OCI-LY3 (cell line): ENCODE results near the gene PNPLA2.

Experiments used
- H2AFZ ChIP-seq: fragments of 200-600, 300-600 bp; shearing (Covaris generic); 2 replicates; pipeline ENCODE4 v1.6.0; 2014; ENCODE audit warnings: antibody characterized with exemption, low read depth, low read length
- H3K27ac ChIP-seq: fragments of 200-600, 300-600 bp; sonication (generic); 2 replicates; pipeline ENCODE4 v1.5.1; 2014; ENCODE audit warnings: mild to moderate bottlenecking, low read length, moderate library complexity, mixed read lengths
- H3K27me3 ChIP-seq: fragments of 200-600, 300-600 bp; sonication (generic); 2 replicates; pipeline ENCODE4 v1.6.1; 2014; ENCODE audit warnings: low read depth, low read length, mixed read lengths
- H3K36me3 ChIP-seq: fragments of 200-600, 300-600 bp; sonication (generic); replicated peaks from 2 replicates; pipeline ENCODE3; 2014; ENCODE audit warnings: low read depth, low read length, mixed read lengths
- H3K4me1 ChIP-seq: fragments of 300-600, 200-600 bp; sonication (generic); 2 replicates; pipeline ENCODE4 v1.6.1; 2014; ENCODE audit warnings: low read length, mixed read lengths
- H3K4me2 ChIP-seq: fragments of 200-600, 300-600 bp; sonication (generic); 2 replicates; pipeline ENCODE4 v1.6.1; 2014; ENCODE audit warnings: low read length, mixed read lengths
- H3K4me3 ChIP-seq: fragments of 300-600, 200-600 bp; sonication (generic); 2 replicates; pipeline ENCODE4 v1.5.1; 2014; ENCODE audit warnings: antibody characterized with exemption, mild to moderate bottlenecking, low read length, moderate library complexity
- H3K79me2 ChIP-seq: fragments of 300-600, 200-600 bp; shearing (Covaris generic); 2 replicates; pipeline ENCODE4 v1.6.1; 2014; ENCODE audit warnings: mild to moderate bottlenecking, low read length, mixed read lengths
- H3K9ac ChIP-seq: fragments of 300-600, 200-600 bp; shearing (Covaris generic); 2 replicates; pipeline ENCODE4 v1.6.0; 2014; ENCODE audit warnings: mild to moderate bottlenecking, low read length, moderate library complexity
- H3K9me3 ChIP-seq: fragments of 200-600, 300-600 bp; shearing (Covaris generic); 2 replicates; pipeline ENCODE4 v1.6.1; 2014; ENCODE audit warnings: low read length, mixed read lengths; ENCODE audit not compliant: insufficient read depth
- H4K20me1 ChIP-seq: fragments of 200-600, 300-600 bp; sonication (generic); 2 replicates; pipeline ENCODE4 v1.6.1; 2016; ENCODE audit warnings: low read length, mixed read lengths; ENCODE audit not compliant: insufficient read depth
- EZH2phosphoT487 ChIP-seq: fragments of 200-600 bp; shearing (Covaris generic); IDR thresholded peaks from 2 replicates; pipeline ENCODE4 v1.6.1; 2018; ENCODE audit warnings: antibody characterized with exemption, mixed run types, low read depth
- TF ChIP-seq, protein P1 (sequence below): fragments of 200-600, 300-600 bp; sonication (generic); IDR thresholded peaks from 2 replicates; pipeline ENCODE4 v1.5.1; 2014; ENCODE audit warnings: antibody characterized with exemption, low read length, low read depth

The PNPLA2 gene

DNA sequence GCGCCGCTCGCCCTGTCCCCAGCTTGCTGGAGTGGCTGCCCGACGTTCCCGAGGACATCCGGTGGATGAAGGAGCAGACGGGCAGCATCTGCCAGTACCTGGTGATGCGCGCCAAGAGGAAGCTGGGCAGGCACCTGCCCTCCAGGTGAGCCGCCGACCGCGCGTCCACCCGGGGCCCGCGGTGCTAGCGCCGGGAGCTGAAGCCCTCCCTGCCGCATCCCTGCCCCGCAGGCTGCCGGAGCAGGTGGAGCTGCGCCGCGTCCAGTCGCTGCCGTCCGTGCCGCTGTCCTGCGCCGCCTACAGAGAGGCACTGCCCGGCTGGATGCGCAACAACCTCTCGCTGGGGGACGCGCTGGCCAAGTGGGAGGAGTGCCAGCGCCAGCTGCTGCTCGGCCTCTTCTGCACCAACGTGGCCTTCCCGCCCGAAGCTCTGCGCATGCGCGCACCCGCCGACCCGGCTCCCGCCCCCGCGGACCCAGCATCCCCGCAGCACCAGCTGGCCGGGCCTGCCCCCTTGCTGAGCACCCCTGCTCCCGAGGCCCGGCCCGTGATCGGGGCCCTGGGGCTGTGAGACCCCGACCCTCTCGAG lies 5.7 kb downstream of the PNPLA2 start:
- H3K4me1 ChIP-seq, result peaks cover 35% of the 10 kb centered on the region
- H3K4me2 ChIP-seq, result no peak overlapping the region
- no peak overlapping the region for H3K4me3 ChIP-seq

DNA sequence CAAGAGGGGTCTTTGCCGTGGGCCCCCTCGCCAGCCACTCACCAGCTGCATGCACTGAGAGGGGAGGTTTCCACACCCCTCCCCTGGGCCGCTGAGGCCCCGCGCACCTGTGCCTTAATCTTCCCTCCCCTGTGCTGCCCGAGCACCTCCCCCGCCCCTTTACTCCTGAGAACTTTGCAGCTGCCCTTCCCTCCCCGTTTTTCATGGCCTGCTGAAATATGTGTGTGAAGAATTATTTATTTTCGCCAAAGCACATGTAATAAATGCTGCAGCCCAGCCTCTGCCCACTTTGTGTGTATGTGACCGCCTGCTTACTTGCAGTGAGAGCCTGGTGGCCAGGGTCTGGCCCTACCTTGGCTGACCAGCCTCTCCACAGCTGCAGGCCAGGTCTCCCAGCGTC lies 6.2 kb downstream of the PNPLA2 start:
- Histone ChIP-seq H3K4me2 (no peak overlapping the region), H3K9ac (no peak overlapping the region), H4K20me1 (peaks cover 16% of the 10 kb centered on the region), H3K27me3 (no peaks in the 10 kb centered on the region), H3K4me3 (no peak overlapping the region), H3K79me2 (peaks cover 11% of the 10 kb centered on the region; the same call in 1 of the 2 replicates), H2AFZ (no peak overlapping the region), H3K36me3 (peaks cover 11% of the 10 kb centered on the region), H3K27ac (no peak overlapping the region), H3K4me1 (peaks cover 41% of the 10 kb centered on the region), H3K9me3 (no peaks in the 10 kb centered on the region)
- TF ChIP-seq, protein P1, sequence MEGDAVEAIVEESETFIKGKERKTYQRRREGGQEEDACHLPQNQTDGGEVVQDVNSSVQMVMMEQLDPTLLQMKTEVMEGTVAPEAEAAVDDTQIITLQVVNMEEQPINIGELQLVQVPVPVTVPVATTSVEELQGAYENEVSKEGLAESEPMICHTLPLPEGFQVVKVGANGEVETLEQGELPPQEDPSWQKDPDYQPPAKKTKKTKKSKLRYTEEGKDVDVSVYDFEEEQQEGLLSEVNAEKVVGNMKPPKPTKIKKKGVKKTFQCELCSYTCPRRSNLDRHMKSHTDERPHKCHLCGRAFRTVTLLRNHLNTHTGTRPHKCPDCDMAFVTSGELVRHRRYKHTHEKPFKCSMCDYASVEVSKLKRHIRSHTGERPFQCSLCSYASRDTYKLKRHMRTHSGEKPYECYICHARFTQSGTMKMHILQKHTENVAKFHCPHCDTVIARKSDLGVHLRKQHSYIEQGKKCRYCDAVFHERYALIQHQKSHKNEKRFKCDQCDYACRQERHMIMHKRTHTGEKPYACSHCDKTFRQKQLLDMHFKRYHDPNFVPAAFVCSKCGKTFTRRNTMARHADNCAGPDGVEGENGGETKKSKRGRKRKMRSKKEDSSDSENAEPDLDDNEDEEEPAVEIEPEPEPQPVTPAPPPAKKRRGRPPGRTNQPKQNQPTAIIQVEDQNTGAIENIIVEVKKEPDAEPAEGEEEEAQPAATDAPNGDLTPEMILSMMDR, result no peak
- TF ChIP-seq EZH2phosphoT487, result no peak

More for the DNA sequence above, 5.7 kb downstream of the PNPLA2 start:
- TF ChIP-seq, protein P1, result no peak
- TF ChIP-seq EZH2phosphoT487, result no peak
- H3K79me2 ChIP-seq, result peaks cover 11% of the 10 kb centered on the region; the same call in 1 of the 2 replicates
- H3K9me3 ChIP-seq, result no peaks in the 10 kb centered on the region
- no peak overlapping the region for H3K27ac ChIP-seq
- H2AFZ ChIP-seq, result no peak overlapping the region
- peaks cover 11% of the 10 kb centered on the region for H3K36me3 ChIP-seq
- no peaks in the 10 kb centered on the region for H3K27me3 ChIP-seq
- peaks cover 16% of the 10 kb centered on the region for H4K20me1 ChIP-seq
- no peak overlapping the region for H3K9ac ChIP-seq

DNA sequence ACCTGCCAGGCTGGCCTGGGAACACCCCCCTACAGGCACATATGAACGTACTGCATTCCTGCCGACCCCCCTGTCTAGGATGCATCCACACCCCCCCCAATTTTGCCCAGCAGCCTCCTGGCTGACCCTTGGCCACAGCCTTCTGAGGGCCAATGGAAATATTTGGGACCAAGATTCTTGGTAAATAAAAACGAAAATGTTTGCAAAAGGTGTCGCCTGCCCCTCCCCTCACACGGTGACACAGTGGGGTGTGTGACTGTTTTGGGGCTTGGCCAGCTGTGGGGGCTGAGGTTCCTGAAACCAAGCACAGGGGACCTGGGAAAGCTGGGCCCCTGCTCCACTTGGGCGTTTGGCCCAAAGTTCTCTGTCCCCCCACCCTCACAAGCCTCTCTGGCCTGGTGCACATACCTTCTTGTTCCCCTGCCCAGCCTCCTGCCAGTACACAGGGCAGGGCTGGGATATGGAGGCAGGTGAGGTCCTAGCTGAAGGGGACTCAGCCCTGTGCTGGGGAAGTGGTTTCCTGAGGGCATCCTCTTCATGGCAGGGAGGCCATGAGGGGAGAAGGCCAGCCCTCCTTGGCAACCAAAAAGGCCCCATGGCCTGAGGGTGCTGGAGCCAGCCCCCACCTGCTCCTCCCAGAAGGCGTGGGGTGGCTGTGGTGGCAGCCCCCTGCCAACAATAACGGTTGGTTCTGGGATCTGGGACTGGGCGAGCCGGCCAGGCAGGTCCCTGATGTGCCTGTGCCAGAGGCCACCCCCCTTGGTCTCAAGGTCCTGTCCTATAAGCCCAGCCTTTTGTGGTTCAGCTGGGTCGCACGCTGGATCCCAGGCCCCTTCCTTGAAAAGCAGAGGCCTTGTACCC lies 6.9 kb downstream of the PNPLA2 start:
- peak overlapping the region; percentile 92 for H3K4me2 ChIP-seq
- H3K27ac ChIP-seq, result no peak overlapping the region

More for the DNA sequence above, 6.9 kb downstream of the PNPLA2 start:
- TF ChIP-seq EZH2phosphoT487, result no peak
- TF ChIP-seq, protein P1, result no peak
- Histone ChIP-seq H4K20me1 (peaks cover 11% of the 10 kb centered on the region), H3K9me3 (no peaks in the 10 kb centered on the region), H3K4me1 (peaks cover 39% of the 10 kb centered on the region), H3K36me3 (peaks cover 11% of the 10 kb centered on the region), H3K9ac (peak overlapping the region; percentile 76; the same call in 1 of the 2 replicates), H3K27me3 (no peaks in the 10 kb centered on the region), H3K79me2 (peaks cover 5% of the 10 kb centered on the region; the same call in 1 of the 2 replicates), H3K4me3 (peak overlapping the region; percentile 81), H2AFZ (no peak overlapping the region)
